Stomach (tissue), 9 donors: ENCODE results near the gene RIPOR3. TPM values are rescaled to one million over a fixed set of nuclear protein-coding genes. Genes with fewer than 3 reads are reported as not detected.
A peak's percentile ranks its signal among the peaks of the same experiment; 100 is the strongest.

Experiments
- DNase-seq, 2 donors: peaks; one replicate each; pipeline versions ENCODE4 v3.0.0 to v3.0.0-alpha.2; 2013 to 2019
- H3K27ac ChIP-seq, 5 donors: fragments of 200-600 bp in 4 of 5; sonication (generic) in 4 of 5; one replicate each; pipeline ENCODE4 v1.5.1; 2013 to 2019; ENCODE audit warnings: mild to moderate bottlenecking in 1 of 5, moderate library complexity in 1 of 5
- H3K27me3 ChIP-seq, 3 donors: fragments of 200-600 bp; sonication (generic); one replicate each; pipeline ENCODE4 v1.5.1; 2017 to 2019; ENCODE audit warnings: mixed run types in 1 of 3
- H3K36me3 ChIP-seq, 4 donors: fragments of 200-600 bp; sonication (generic); 1 replicate in 3 of 4; 2 replicates in 1 of 4; pipeline ENCODE4 v1.5.1; 2016 to 2019
- H3K4me1 ChIP-seq, 4 donors: fragments of 200-600 bp; sonication (generic); one replicate each; pipeline ENCODE4 v1.5.1; 2016 to 2019
- H3K4me3 ChIP-seq, 4 donors: fragments of 200-600 bp; sonication (generic) in 3 of 4; one replicate each; pipeline ENCODE4 v1.5.1; 2016 to 2019; ENCODE audit warnings: mild to moderate bottlenecking in 1 of 4
- H3K9me3 ChIP-seq, 4 donors: fragments of 200-600 bp; sonication (generic); one replicate each; pipeline ENCODE4 v1.5.1; 2016 to 2019
- CTCF ChIP-seq, 7 experiments: fragments of 450-650 bp in 4 of 7; fragments of 200-600 bp in 3 of 7; sonication (generic) in 3 of 7; IDR thresholded peaks; one replicate each; pipeline ENCODE4 v1.5.1; 2016 to 2019; ENCODE audit warnings: antibody characterized with exemption in 7 of 7, control low read depth in 2 of 7, mild to moderate bottlenecking in 1 of 7
- EP300 ChIP-seq: sonication (generic); formaldehyde crosslinking; IDR thresholded peaks from one replicate; pipeline ENCODE4 v1.6.1; 2017; ENCODE audit warnings: antibody characterized with exemption
- POLR2A ChIP-seq, 4 donors: fragments of 450-650 bp; IDR thresholded peaks; one replicate each; pipeline ENCODE4 v1.6.1; 2016; ENCODE audit warnings: antibody characterized with exemption in 4 of 4, control low read depth in 2 of 4, mild to moderate bottlenecking in 1 of 4, moderate library complexity in 1 of 4
- POLR2AphosphoS5 ChIP-seq, 3 donors: sonication (generic); formaldehyde crosslinking; IDR thresholded peaks; one replicate each; pipeline ENCODE4 v1.6.1; 2016; ENCODE audit warnings: antibody characterized with exemption in 3 of 3
- WGBS, 5 donors: extraction: QIAGEN DNeasy Blood & Tissue Kit in 3 of 5; methylation state at CpG; one replicate each; pipeline versions ENCODE4 v1.1.5 to v1.1.7; 2013 to 2018; 5-methylcytosine and 5-hydroxymethylcytosine counted together
- intact Hi-C: fragments of 100-400 bp; cut with DNase I; formaldehyde crosslinking; loops from one replicate; pipeline ENCODE4 v1.15.1; 2023; ENCODE audit warnings: low total_unique reads
- polyA plus RNA-seq, 3 donors: library from polyadenylated mRNA; stranded (reverse); fragments of 200-250 nt; gene quantifications; one replicate each; pipeline ENCODE4 v1.2.3, GENCODE V29; 2013
- total RNA-seq, 5 donors: library from RNA; depleted of rRNA; stranded (reverse); fragments of >200 nt; gene quantifications; one replicate each; pipeline versions ENCODE4 v1.1.0 to v1.2.3, GENCODE V29; 2014 to 2016
- donor health status: healthy with polysubstance abuse.
- donor health status: Bipolar disorder and iron deficiency.
- donor health status: healthy.

RIPOR3 gene
- total and polyA plus RNA-seq, 8 donors: 4.4 to 61.1 (median 8.2) TPM

GRCh38 chr20:50594591-50595432, 96.5 kb downstream of the RIPOR3 start:
- H3K36me3 ChIP-seq: peaks cover 2 to 22% (median 9%) of the 10 kb centered on the region in 4 donors
- no peak overlapping the region for H3K4me3 ChIP-seq
- no peak for TF ChIP-seq CTCF (IDR thresholded peaks at IDR 0.05)
- TF ChIP-seq POLR2AphosphoS5 (IDR thresholded peaks at IDR 0.05): no peak
- no peak for TF ChIP-seq POLR2A (IDR thresholded peaks at IDR 0.05)
- TF ChIP-seq EP300: no peak
- intact Hi-C loops: no loop called here
- peaks cover 7 to 61% (median 37%) of the 10 kb centered on the region in 4 donors for H3K4me1 ChIP-seq
- peaks cover 0 to 20% (median 0%) of the 10 kb centered on the region in 3 donors for H3K27me3 ChIP-seq
- no peak overlapping the region for H3K27ac ChIP-seq
- DNase-seq: no peak
- 42 to 49% (median 47%) methylated on average over 18 to 19 of the region's 19 CpGs for WGBS, 5 donors
- H3K9me3 ChIP-seq: no peaks in the 10 kb centered on the region

GRCh38 chr20:50594231-50594590, 97.1 kb downstream of the RIPOR3 start:
- Histone ChIP-seq H3K27me3 (peaks cover 0 to 20% (median 0%) of the 10 kb centered on the region in 3 donors), H3K27ac (no peak overlapping the region), H3K36me3 (peaks cover 8 to 28% (median 15%) of the 10 kb centered on the region in 4 donors), H3K9me3 (no peaks in the 10 kb centered on the region), H3K4me1 (peaks cover 7 to 61% (median 37%) of the 10 kb centered on the region in 4 donors), H3K4me3 (no peak overlapping the region)
- intact Hi-C loops: no loop called here
- WGBS, 5 donors: 69 to 79% (median 73%) methylated on average over 11 of the region's 11 CpGs
- no peak for DNase-seq
- no peak for TF ChIP-seq EP300

GRCh38 chr20:50593005-50593335, 98.4 kb downstream of the RIPOR3 start:
- no peak for DNase-seq
- no peak for TF ChIP-seq POLR2AphosphoS5 (IDR thresholded peaks at IDR 0.05)
- TF ChIP-seq POLR2A (IDR thresholded peaks at IDR 0.05): no peak
- TF ChIP-seq EP300: no peak
- no peak for TF ChIP-seq CTCF (IDR thresholded peaks at IDR 0.05)
- H3K36me3 ChIP-seq: peaks cover 8 to 32% (median 19%) of the 10 kb centered on the region in 4 donors
- peaks cover 7 to 64% (median 39%) of the 10 kb centered on the region in 4 donors for H3K4me1 ChIP-seq
- 84 to 98% (median 94%) methylated on average over 7 to 9 of the region's 9 CpGs for WGBS, 5 donors
- H3K27me3 ChIP-seq: peaks cover 0 to 17% (median 0%) of the 10 kb centered on the region in 3 donors
- intact Hi-C loops: no loop called here
- no peaks in the 10 kb centered on the region for H3K9me3 ChIP-seq
- peak overlapping the region in 2 of 5 donors; percentile 13 to 53 for H3K27ac ChIP-seq
- H3K4me3 ChIP-seq: no peak overlapping the region

- intact Hi-C loops: no loop called here
- Histone ChIP-seq H3K4me1 (peaks cover 7 to 65% (median 40%) of the 10 kb centered on the region in 4 donors), H3K9me3 (no peaks in the 10 kb centered on the region), H3K27me3 (peaks cover 0 to 12% (median 0%) of the 10 kb centered on the region in 3 donors), H3K27ac (peak overlapping the region in 2 of 5 donors; percentile 13 to 53), H3K36me3 (peaks cover 10 to 37% (median 25%) of the 10 kb centered on the region in 4 donors), H3K4me3 (no peak overlapping the region)
- 38 to 62% (median 50%) methylated on average over 13 to 19 of the region's 19 CpGs for WGBS, 5 donors
- DNase-seq: peak in 1 of 2 donors; percentile 89
- TF ChIP-seq POLR2AphosphoS5 (IDR thresholded peaks at IDR 0.05) (peak in 1 of 3 donors; percentile 47), EP300 (no peak), POLR2A (IDR thresholded peaks at IDR 0.05) (no peak)
Measured at GRCh38 chr20:50592282-50593004, 98.9 kb downstream of the RIPOR3 start.

- Histone ChIP-seq H3K27ac (peak overlapping the region in 1 of 5 donors; percentile 13), H3K27me3 (peaks cover 0 to 1% (median 0%) of the 10 kb centered on the region in 3 donors), H3K4me1 (peaks cover 7 to 55% (median 35%) of the 10 kb centered on the region in 4 donors), H3K4me3 (no peak overlapping the region), H3K36me3 (peaks cover 21 to 48% (median 36%) of the 10 kb centered on the region in 4 donors), H3K9me3 (no peaks in the 10 kb centered on the region)
- no peak for DNase-seq
- intact Hi-C loops: no loop called here
- TF ChIP-seq EP300: no peak
- no peak for TF ChIP-seq CTCF (IDR thresholded peaks at IDR 0.05)
- TF ChIP-seq POLR2AphosphoS5 (IDR thresholded peaks at IDR 0.05): no peak
- TF ChIP-seq POLR2A (IDR thresholded peaks at IDR 0.05): no peak
- 77 to 87% (median 83%) methylated on average over 5 of the region's 5 CpGs for WGBS, 5 donors
Measured at GRCh38 chr20:50591233-50591852, 100.0 kb downstream of the RIPOR3 start.
